ENCODE results near the gene PA2G4. TPM values are rescaled to one million over a fixed set of nuclear protein-coding genes. Genes with fewer than 3 reads are reported as not detected.

Gene PA2G4
- polyA plus RNA-seq, 1 donor from 2014 or later, result 115 TPM

- peak overlapping the region; percentile 79 for H3K4me3 ChIP-seq (ENCODE audit: low read length)
- no peaks in the 10 kb centered on the region for H3K9me2 ChIP-seq (ENCODE audit: insufficient read depth, low read length)
- no peaks in the 10 kb centered on the region for H3K9me3 ChIP-seq (ENCODE audit: low read length)
- TF ChIP-seq MXI1 (conservative IDR thresholded peaks at IDR 0.05; ENCODE audit: poor library complexity, severe bottlenecking), result no peak
- no peak for TF ChIP-seq CTCF (IDR thresholded peaks at IDR 0.05; ENCODE audit: poor library complexity, severe bottlenecking)
- no peak for TF ChIP-seq SMC3 (conservative IDR thresholded peaks at IDR 0.05; ENCODE audit: poor library complexity)
- TF ChIP-seq POLR2AphosphoS5 (IDR thresholded peaks at IDR 0.05), result peak; percentile 27
- no peak for TF ChIP-seq EZH2 (IDR thresholded peaks at IDR 0.05; ENCODE audit: borderline replicate concordance, insufficient read depth, low read length, poor library complexity, severe bottlenecking)
- peaks cover 5% of the 10 kb centered on the region for H4K20me1 ChIP-seq (ENCODE audit: insufficient read depth)
- peaks cover 26% of the 10 kb centered on the region for H3K79me2 ChIP-seq (replicated peaks; ENCODE audit: insufficient read depth, low read length)
- H3K9ac ChIP-seq (ENCODE audit: low read length), result peak overlapping the region; percentile 97
- H3F3A ChIP-seq (ENCODE audit: insufficient read depth, low read length, poor library complexity, severe bottlenecking), result peaks cover 5% of the 10 kb centered on the region
- peak overlapping the region; percentile 95 for H3K27ac ChIP-seq (ENCODE audit: low read length)
- peaks cover 13% of the 10 kb centered on the region for H3K36me3 ChIP-seq (ENCODE audit: insufficient read depth, low read length)
- H3K27me3 ChIP-seq (ENCODE audit: insufficient read depth, low read depth, low read length), result no peaks in the 10 kb centered on the region
- peak overlapping the region; percentile 97 for H3K4me2 ChIP-seq (ENCODE audit: low read length)
- no peak overlapping the region for H2AFZ ChIP-seq (ENCODE audit: low read depth, low read length)
Observed at GRCh38 chr12:56160193-56160763, 55.9 kb downstream of the PA2G4 start.

- Histone ChIP-seq H4K20me1 (ENCODE audit: insufficient read depth) (peaks cover 5% of the 10 kb centered on the region), H3K9me3 (ENCODE audit: low read length) (no peaks in the 10 kb centered on the region), H3K79me2 (replicated peaks; ENCODE audit: insufficient read depth, low read length) (peaks cover 26% of the 10 kb centered on the region), H3F3A (ENCODE audit: insufficient read depth, low read length, poor library complexity, severe bottlenecking) (peaks cover 5% of the 10 kb centered on the region), H3K36me3 (ENCODE audit: insufficient read depth, low read length) (peaks cover 13% of the 10 kb centered on the region), H3K9me2 (ENCODE audit: insufficient read depth, low read length) (no peaks in the 10 kb centered on the region), H3K27me3 (ENCODE audit: insufficient read depth, low read depth, low read length) (no peaks in the 10 kb centered on the region), H2AFZ (ENCODE audit: low read depth, low read length) (no peak overlapping the region), H3K27ac (ENCODE audit: low read length) (no peak overlapping the region), H3K4me2 (ENCODE audit: low read length) (peak overlapping the region; percentile 97), H3K9ac (ENCODE audit: low read length) (peak overlapping the region; percentile 97), H3K4me3 (ENCODE audit: low read length) (peak overlapping the region; percentile 79)
- TF ChIP-seq RAD21 (conservative IDR thresholded peaks at IDR 0.05) (no peak), SMC3 (conservative IDR thresholded peaks at IDR 0.05; ENCODE audit: poor library complexity) (no peak)
Observed at GRCh38 chr12:56160894-56161689, 56.7 kb downstream of the PA2G4 start.

DNA sequence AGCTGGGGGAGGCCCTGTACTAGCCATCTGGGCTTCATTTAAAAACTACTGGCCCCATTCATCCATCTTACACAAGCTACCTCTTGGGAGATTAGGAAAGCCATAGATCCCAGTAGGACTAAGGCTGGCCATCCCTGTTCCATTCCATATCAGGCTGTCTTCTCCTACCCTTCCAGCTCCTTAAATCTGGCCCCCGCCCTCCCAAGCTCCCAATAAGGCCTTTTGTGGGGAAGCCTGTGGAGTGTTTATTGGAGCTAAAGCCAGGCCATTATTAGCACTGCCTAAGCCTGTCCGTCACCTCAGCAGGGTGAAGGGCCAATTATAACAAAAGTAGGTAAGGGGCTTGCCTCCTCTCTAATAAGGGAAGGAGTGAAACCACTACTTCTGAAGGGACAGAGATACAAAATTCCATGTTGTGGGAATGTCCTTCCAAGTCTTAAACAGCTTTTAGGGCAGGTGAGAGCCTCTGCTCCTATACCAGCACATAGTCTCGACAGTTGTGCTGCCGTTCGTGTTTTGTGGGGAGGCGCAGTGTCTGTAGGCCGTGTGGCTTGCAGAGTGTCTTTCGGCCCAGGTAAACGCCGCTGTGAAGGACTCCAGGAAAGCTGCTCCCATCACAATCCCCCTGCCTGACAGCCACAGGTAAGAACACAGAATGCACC is 57.5 kb downstream of the PA2G4 start:
- TF ChIP-seq EP300 (conservative IDR thresholded peaks at IDR 0.05; ENCODE audit: poor library complexity, severe bottlenecking) (no peak), EZH2 (IDR thresholded peaks at IDR 0.05; ENCODE audit: borderline replicate concordance, insufficient read depth, low read length, poor library complexity, severe bottlenecking) (no peak), TAF1 (IDR thresholded peaks at IDR 0.05; ENCODE audit: low read depth) (no peak), RAD21 (conservative IDR thresholded peaks at IDR 0.05) (no peak), SMC3 (conservative IDR thresholded peaks at IDR 0.05; ENCODE audit: poor library complexity) (no peak), CTCF (IDR thresholded peaks at IDR 0.05; ENCODE audit: poor library complexity, severe bottlenecking) (no peak), MXI1 (conservative IDR thresholded peaks at IDR 0.05; ENCODE audit: poor library complexity, severe bottlenecking) (no peak), POLR2AphosphoS5 (IDR thresholded peaks at IDR 0.05) (no peak)
- TF ChIP-seq, protein P1, sequence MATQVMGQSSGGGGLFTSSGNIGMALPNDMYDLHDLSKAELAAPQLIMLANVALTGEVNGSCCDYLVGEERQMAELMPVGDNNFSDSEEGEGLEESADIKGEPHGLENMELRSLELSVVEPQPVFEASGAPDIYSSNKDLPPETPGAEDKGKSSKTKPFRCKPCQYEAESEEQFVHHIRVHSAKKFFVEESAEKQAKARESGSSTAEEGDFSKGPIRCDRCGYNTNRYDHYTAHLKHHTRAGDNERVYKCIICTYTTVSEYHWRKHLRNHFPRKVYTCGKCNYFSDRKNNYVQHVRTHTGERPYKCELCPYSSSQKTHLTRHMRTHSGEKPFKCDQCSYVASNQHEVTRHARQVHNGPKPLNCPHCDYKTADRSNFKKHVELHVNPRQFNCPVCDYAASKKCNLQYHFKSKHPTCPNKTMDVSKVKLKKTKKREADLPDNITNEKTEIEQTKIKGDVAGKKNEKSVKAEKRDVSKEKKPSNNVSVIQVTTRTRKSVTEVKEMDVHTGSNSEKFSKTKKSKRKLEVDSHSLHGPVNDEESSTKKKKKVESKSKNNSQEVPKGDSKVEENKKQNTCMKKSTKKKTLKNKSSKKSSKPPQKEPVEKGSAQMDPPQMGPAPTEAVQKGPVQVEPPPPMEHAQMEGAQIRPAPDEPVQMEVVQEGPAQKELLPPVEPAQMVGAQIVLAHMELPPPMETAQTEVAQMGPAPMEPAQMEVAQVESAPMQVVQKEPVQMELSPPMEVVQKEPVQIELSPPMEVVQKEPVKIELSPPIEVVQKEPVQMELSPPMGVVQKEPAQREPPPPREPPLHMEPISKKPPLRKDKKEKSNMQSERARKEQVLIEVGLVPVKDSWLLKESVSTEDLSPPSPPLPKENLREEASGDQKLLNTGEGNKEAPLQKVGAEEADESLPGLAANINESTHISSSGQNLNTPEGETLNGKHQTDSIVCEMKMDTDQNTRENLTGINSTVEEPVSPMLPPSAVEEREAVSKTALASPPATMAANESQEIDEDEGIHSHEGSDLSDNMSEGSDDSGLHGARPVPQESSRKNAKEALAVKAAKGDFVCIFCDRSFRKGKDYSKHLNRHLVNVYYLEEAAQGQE (IDR thresholded peaks at IDR 0.05; ENCODE audit: borderline replicate concordance), result no peak
- peaks cover 13% of the 10 kb centered on the region for H3K36me3 ChIP-seq (ENCODE audit: insufficient read depth, low read length)
- H3K4me2 ChIP-seq (ENCODE audit: low read length), result no peak overlapping the region
- H2AFZ ChIP-seq (ENCODE audit: low read depth, low read length), result no peak overlapping the region
- H3K9ac ChIP-seq (ENCODE audit: low read length), result no peak overlapping the region
- peaks cover 5% of the 10 kb centered on the region for H3F3A ChIP-seq (ENCODE audit: insufficient read depth, low read length, poor library complexity, severe bottlenecking)
- H3K9me2 ChIP-seq (ENCODE audit: insufficient read depth, low read length), result no peaks in the 10 kb centered on the region
- peaks cover 5% of the 10 kb centered on the region for H4K20me1 ChIP-seq (ENCODE audit: insufficient read depth)
- no peaks in the 10 kb centered on the region for H3K9me3 ChIP-seq (ENCODE audit: low read length)
- no peak overlapping the region for H3K27ac ChIP-seq (ENCODE audit: low read length)
- peaks cover 26% of the 10 kb centered on the region for H3K79me2 ChIP-seq (replicated peaks; ENCODE audit: insufficient read depth, low read length)
- peak overlapping the region; percentile 79 for H3K4me3 ChIP-seq (ENCODE audit: low read length)
- no peaks in the 10 kb centered on the region for H3K27me3 ChIP-seq (ENCODE audit: insufficient read depth, low read depth, low read length)

Data from neural cell (in vitro differentiated cells).